COLO829 (cell line): Measurements from ENCODE around the gene ZNG1A.
"Not testable (repeated sequence)": the region's sequence is repeated elsewhere in the genome, so short reads cannot be mapped to it uniquely, and the experiment has no call there.

ENCODE experiments used
- DNase-seq: peaks from one replicate; pipeline ENCODE4 v3.0.0; 2012; ENCODE audit warnings: low spot score

Gene ZNG1A

GRCh38 chr9:178140-178825, 573 bp downstream of the ZNG1A start:
- not testable (repeated sequence) for DNase-seq

- DNase-seq = not testable (repeated sequence)
Measured at GRCh38 chr9:169757-170156, 9.1 kb downstream of the ZNG1A start.

GRCh38 chr9:159871-160270, 19.0 kb downstream of the ZNG1A start:
- DNase-seq = not testable (repeated sequence)

GRCh38 chr9:151173-151572, 27.7 kb downstream of the ZNG1A start:
- not testable (repeated sequence) for DNase-seq

GRCh38 chr9:139880-140279, 39.0 kb downstream of the ZNG1A start:
- not testable (repeated sequence) for DNase-seq

- not testable (repeated sequence) for DNase-seq
Measured at GRCh38 chr9:117995-118467, 60.8 kb downstream of the ZNG1A start, which contains the start of gene FOXD4. FOXD4 (minus strand) TSS chr9:118417; CDS start chr9:118119, 298 bp downstream.

- not testable (repeated sequence) for DNase-seq
Measured at GRCh38 chr9:117144-117994, 61.5 kb downstream of the ZNG1A start.

GRCh38 chr9:116239-117077, 62.4 kb downstream of the ZNG1A start:
- not testable (repeated sequence) for DNase-seq

- not testable (repeated sequence) for DNase-seq
Measured at GRCh38 chr9:115118-115451, 63.8 kb downstream of the ZNG1A start.

GRCh38 chr9:114267-115117, 64.4 kb downstream of the ZNG1A start:
- DNase-seq = not testable (repeated sequence)

GRCh38 chr9:113468-114266, 65.2 kb downstream of the ZNG1A start:
- not testable (repeated sequence) for DNase-seq

GRCh38 chr9:112589-113467, 66.0 kb downstream of the ZNG1A start:
- not testable (repeated sequence) for DNase-seq

- DNase-seq = not testable (repeated sequence)
Measured at GRCh38 chr9:110672-111071, 68.2 kb downstream of the ZNG1A start.

- DNase-seq = not testable (repeated sequence)
Measured at GRCh38 chr9:109540-109939, 69.3 kb downstream of the ZNG1A start.

- DNase-seq = not testable (repeated sequence)
Measured at GRCh38 chr9:108742-109495, 69.9 kb downstream of the ZNG1A start.

GRCh38 chr9:105991-106390, 72.9 kb downstream of the ZNG1A start:
- not testable (repeated sequence) for DNase-seq

- not testable (repeated sequence) for DNase-seq
Measured at GRCh38 chr9:100430-100829, 78.4 kb downstream of the ZNG1A start.

- not testable (repeated sequence) for DNase-seq
Measured at GRCh38 chr9:99867-100266, 79.0 kb downstream of the ZNG1A start.
